Karpas-422 (cell line): ENCODE measurements around the gene ADAMTS7. TPM values are rescaled to one million over a fixed set of nuclear protein-coding genes. Genes with fewer than 3 reads are reported as not detected.
"Not testable (repeated sequence)": the region's sequence is repeated elsewhere in the genome, so short reads cannot be mapped to it uniquely, and the experiment has no call there.

Experiments
- DNase-seq: peaks from one replicate; pipeline ENCODE4 v3.0.0-alpha.2; 2015
- H2AFZ ChIP-seq: fragments of 200-600 bp; sonication (generic); 2 replicates; pipeline ENCODE4 v1.6.1; 2014; ENCODE audit warnings: antibody characterized with exemption, low read length, mixed read lengths
- H3K27ac ChIP-seq: fragments of 200-600 bp; sonication (generic); 2 replicates; pipeline ENCODE4 v1.5.1; 2014; ENCODE audit warnings: mild to moderate bottlenecking, low read length, moderate library complexity
- H3K27me3 ChIP-seq: fragments of 200-600 bp; sonication (generic); 2 replicates; pipeline ENCODE4 v1.6.1; 2014; ENCODE audit warnings: low read length, mixed read lengths
- H3K36me3 ChIP-seq: fragments of 200-600 bp; sonication (generic); 2 replicates; pipeline ENCODE4 v1.6.1; 2014; ENCODE audit warnings: low read length, mixed read lengths; ENCODE audit not compliant: insufficient read depth
- H3K4me1 ChIP-seq: fragments of 200-600 bp; sonication (generic); 2 replicates; pipeline ENCODE4 v1.6.1; 2014; ENCODE audit warnings: mild to moderate bottlenecking, low read length, mixed read lengths
- H3K4me2 ChIP-seq: fragments of 200-600 bp; sonication (generic); 2 replicates; pipeline ENCODE4 v1.6.1; 2014; ENCODE audit warnings: low read length, low read depth, mild to moderate bottlenecking; ENCODE audit not compliant: poor library complexity, severe bottlenecking
- H3K4me3 ChIP-seq: fragments of 200-600 bp; sonication (generic); 2 replicates; pipeline ENCODE4 v1.5.1; 2014; ENCODE audit warnings: mild to moderate bottlenecking, antibody characterized with exemption, low read length, mixed read lengths
- H3K79me2 ChIP-seq: fragments of 200-600 bp; sonication (generic); 2 replicates; pipeline ENCODE4 v1.6.1; 2014; ENCODE audit warnings: mild to moderate bottlenecking, low read length, mixed read lengths
- H3K9ac ChIP-seq: fragments of 200-600 bp; sonication (generic); 2 replicates; pipeline ENCODE4 v1.6.0; 2014; ENCODE audit warnings: low read length
- H3K9me2 ChIP-seq: fragments of 200-600 bp; sonication (generic), shearing (Covaris generic); replicated peaks from 2 replicates; pipeline ENCODE4 v1.6.0; 2014; ENCODE audit warnings: mild to moderate bottlenecking, low read length, moderate library complexity; ENCODE audit not compliant: insufficient read depth
- H3K9me3 ChIP-seq: fragments of 300-700, 200-600 bp; sonication (generic); 2 replicates; pipeline ENCODE4 v1.6.1; 2014; ENCODE audit warnings: low read length, mixed read lengths
- H4K20me1 ChIP-seq: fragments of 200-600 bp; sonication (generic); 2 replicates; pipeline ENCODE4 v1.6.1; 2014; ENCODE audit warnings: mild to moderate bottlenecking, antibody characterized with exemption, low read length, low read depth; ENCODE audit not compliant: insufficient read depth
- total RNA-seq: library from RNA; depleted of rRNA; stranded (reverse); fragments of >200 nt; shearing (Covaris generic); gene quantifications from 2 replicates; pipeline ENCODE4 v1.2.3, GENCODE V29; 2014; ENCODE audit warnings: low replicate concordance

Gene ADAMTS7
- total RNA-seq, 1 experiment from 2014 or later, result 0.75 TPM

DNA sequence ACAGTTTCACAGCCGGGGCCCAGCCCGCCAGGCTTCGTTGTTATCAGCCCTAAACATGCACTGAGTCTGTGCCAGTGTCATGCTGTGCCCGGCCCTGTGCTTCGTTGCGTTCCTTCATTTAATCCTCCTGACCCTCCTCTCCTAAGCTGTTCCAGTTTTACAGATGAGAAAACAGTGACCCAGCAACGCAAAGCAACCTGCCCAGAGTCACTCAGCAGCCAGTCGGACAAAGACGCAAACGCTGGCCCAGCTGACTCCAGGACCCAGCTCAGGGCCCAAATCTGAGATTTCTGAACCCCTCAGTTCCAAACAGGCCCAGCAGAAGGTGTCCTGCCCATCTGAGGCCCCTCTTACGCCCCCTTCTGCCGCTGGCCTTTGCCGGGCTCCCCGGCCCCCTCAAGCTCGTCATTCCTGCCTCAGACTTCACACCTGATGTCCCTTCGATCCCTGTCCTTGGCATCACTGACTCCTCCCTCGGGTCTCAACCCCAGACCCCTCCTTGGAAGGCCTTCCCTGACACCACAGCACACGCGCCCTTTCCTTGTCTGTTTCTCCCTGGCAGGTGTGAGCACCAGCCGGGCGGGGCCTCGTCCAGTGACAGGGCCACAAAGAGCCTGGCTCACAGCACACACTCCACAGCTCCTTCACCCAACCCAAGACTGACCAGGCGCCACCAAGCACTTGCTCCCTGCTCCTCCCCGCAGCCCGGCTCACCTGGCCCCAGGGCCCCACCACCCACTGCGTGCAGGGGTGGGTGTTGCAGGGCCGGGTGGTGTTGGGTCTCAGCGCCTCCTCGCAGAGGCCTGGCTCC is 48.1 kb downstream of the ADAMTS7 start:
- peaks cover 56% of the 10 kb centered on the region for H3K4me1 ChIP-seq
- no peaks in the 10 kb centered on the region for H3K36me3 ChIP-seq
- no peak overlapping the region for H3K9ac ChIP-seq
- no peaks in the 10 kb centered on the region for H3K9me2 ChIP-seq
- no peak overlapping the region for H2AFZ ChIP-seq
- no peak overlapping the region for H3K27ac ChIP-seq
- DNase-seq, result no peak
- H3K79me2 ChIP-seq, result no peaks in the 10 kb centered on the region
- H3K4me2 ChIP-seq, result no peak overlapping the region
- H3K4me3 ChIP-seq, result no peak overlapping the region
- H3K27me3 ChIP-seq, result no peaks in the 10 kb centered on the region
- H3K9me3 ChIP-seq, result no peaks in the 10 kb centered on the region
- H4K20me1 ChIP-seq, result no peaks in the 10 kb centered on the region

DNA sequence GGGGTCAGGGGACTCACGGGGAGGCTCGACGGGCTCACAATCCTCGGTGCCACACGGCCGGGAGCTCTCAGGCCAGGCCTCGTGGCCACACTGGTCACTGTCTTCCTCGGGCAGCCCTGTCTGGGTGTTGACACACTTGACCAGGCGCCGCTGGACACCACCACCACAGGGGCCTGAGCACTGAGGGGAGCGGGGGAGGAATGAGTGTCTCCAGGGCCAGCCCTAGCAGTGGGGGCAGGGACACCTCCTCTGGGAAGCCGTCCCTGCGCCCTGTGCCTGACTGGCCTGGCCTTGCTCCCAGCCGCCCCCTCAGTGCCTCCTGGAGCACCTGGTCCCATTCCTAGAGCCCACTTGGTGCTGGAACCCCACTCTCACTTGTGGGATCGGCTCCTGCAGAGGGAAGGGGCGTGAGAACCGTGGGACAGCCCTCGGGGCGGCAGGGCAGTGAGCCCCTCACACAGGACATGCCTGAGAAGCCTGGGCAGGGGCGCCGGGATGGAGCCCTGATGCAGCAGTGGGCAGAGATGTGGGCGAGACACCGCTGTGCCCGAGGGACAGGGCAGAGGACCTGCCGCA is 48.8 kb downstream of the ADAMTS7 start:
- H3K9me3 ChIP-seq, H4K20me1 ChIP-seq, H3K9ac ChIP-seq, H3K4me3 ChIP-seq, H3K79me2 ChIP-seq, H3K9me2 ChIP-seq, H2AFZ ChIP-seq, H3K27me3 ChIP-seq, DNase-seq, H3K27ac ChIP-seq, H3K4me2 ChIP-seq, H3K36me3 ChIP-seq: not testable (repeated sequence)
- H3K4me1 ChIP-seq, result peaks cover 63% of the 10 kb centered on the region

DNA sequence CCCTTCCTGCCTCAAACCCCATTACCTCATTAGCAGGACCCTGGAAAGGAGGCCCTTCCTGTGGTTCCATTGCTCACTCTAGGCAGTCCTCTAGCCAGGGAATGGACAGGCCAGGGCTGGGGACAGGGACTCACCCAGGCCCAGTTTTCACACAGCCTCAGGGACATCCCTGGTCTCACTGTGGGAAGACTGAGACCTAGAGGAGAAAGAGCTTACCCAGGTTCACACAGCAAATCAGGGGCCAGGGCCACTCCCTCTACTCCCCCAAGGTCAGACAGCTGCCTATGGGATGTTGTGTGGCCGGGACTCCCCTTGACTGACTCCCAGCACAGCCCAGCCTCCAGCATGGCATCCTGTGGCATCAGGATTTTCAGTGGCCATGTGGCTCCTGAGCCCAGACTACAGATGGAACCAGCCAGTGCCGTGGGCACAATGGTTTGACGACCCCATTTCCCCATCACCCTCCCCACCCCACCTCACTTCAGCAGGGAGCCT is 49.3 kb downstream of the ADAMTS7 start:
- no peak overlapping the region for H2AFZ ChIP-seq
- H3K27me3 ChIP-seq, result no peaks in the 10 kb centered on the region
- no peaks in the 10 kb centered on the region for H3K79me2 ChIP-seq
- H3K4me3 ChIP-seq, result no peak overlapping the region
- H4K20me1 ChIP-seq, result no peaks in the 10 kb centered on the region
- peak overlapping the region; percentile 31 for H3K4me2 ChIP-seq
- H3K27ac ChIP-seq, result peak overlapping the region; percentile 99
- peaks cover 68% of the 10 kb centered on the region for H3K4me1 ChIP-seq
- H3K9ac ChIP-seq, result peak overlapping the region; percentile 59
- H3K9me3 ChIP-seq, result no peaks in the 10 kb centered on the region
- H3K9me2 ChIP-seq, result no peaks in the 10 kb centered on the region
- H3K36me3 ChIP-seq, result no peaks in the 10 kb centered on the region
- DNase-seq, result peak; percentile 51

DNA sequence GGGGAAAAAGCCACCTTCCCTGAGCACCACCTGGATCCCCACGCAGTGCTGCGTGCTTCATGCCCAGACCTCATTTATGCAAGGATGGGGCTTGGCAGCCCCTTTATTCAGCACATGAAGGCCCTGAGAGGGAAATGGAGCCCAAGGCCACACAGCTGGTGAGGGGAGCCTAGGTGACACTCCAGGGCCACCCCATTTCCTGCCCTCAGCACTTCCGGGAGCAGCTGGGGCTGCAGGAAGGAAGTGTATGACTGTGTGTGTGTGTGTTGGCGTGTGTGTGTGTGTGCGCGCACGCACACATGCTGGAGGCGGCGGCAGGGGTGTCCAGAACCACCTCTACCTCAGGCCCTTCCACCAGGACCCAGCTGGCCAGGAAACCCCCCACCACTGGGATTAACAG is 49.8 kb downstream of the ADAMTS7 start:
- peak overlapping the region; percentile 59 for H3K9ac ChIP-seq
- H3K36me3 ChIP-seq, H3K27me3 ChIP-seq, H3K9me3 ChIP-seq, H2AFZ ChIP-seq, H3K9me2 ChIP-seq, H4K20me1 ChIP-seq, H3K79me2 ChIP-seq, H3K4me3 ChIP-seq: not testable (repeated sequence)
- H3K27ac ChIP-seq, result peak overlapping the region; percentile 99
- H3K4me1 ChIP-seq, result peaks cover 73% of the 10 kb centered on the region
- DNase-seq, result peak; percentile 93
- peak overlapping the region; percentile 44 for H3K4me2 ChIP-seq

DNA sequence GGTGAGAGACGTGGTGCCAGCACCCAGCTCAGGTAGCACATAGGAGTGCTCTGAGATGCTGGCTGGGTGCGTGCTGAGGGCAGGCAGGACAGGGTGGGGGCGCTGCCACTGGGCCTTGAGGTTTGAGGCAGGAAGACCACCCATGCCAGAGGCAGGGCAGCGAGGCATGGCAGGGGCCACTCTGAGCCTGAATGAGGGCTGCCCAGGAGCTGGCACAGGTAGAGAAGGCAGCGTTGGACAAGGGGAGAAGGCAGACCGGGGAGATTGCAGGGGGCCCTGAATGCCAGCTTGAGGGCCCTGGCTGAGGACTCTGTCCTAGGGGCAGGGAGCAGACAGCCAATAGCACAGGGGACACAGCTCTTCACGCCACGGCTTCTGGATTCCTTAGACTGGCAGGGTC is 50.2 kb downstream of the ADAMTS7 start:
- Histone ChIP-seq H3K9me2 (no peaks in the 10 kb centered on the region), H3K79me2 (no peaks in the 10 kb centered on the region), H4K20me1 (no peaks in the 10 kb centered on the region), H3K9ac (peak overlapping the region; percentile 59), H3K4me1 (peaks cover 77% of the 10 kb centered on the region), H2AFZ (no peak overlapping the region), H3K27me3 (no peaks in the 10 kb centered on the region), H3K9me3 (no peaks in the 10 kb centered on the region), H3K4me3 (no peak overlapping the region), H3K27ac (peak overlapping the region; percentile 99), H3K36me3 (no peaks in the 10 kb centered on the region), H3K4me2 (peak overlapping the region; percentile 44)
- peak; percentile 56 for DNase-seq

DNA sequence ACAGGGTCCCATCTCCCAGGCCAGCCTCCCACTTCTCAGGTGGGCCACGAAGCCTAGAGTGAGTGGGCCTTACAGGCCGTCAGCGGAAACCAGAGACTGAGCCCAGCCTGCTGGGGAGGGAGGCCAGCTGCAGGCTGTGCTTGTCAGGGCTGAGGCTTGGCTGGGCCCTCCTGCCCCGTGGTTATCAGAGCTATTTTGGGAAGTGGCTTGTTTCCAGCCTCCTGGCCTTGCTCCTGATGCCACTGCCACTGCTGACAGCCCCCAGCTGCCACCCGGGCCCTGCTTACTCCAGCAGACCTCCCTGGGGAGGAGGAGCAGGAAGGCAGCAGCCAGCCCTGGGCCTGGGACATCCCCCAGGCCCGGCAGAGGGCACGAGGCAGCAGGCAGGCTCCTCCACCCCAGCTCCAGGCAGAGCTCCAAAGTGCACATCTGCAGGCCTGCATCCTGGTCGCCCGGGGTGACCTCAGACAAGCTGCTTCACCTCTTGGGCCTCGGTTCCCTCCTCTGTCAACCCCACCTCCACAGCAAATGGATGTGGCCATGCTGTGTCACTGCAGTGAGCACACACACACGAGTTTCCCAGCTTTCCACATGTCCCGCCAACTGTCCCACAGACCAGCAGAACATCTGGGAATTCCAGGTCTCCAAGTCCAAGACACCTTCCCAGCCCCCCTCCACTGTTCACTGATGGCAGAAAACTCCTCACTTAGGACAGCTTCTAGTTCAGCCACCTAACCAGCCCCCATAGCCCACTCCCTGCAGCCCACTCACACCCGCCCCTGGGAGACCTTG is 51.0 kb downstream of the ADAMTS7 start:
- H3K4me2 ChIP-seq, result peak overlapping the region; percentile 79
- not testable (repeated sequence) for H2AFZ ChIP-seq, H3K4me3 ChIP-seq

GRCh38 chr15:78759361-78759998 is 51.8 kb downstream of the ADAMTS7 start:
- not testable (repeated sequence) for H3K79me2 ChIP-seq, H2AFZ ChIP-seq, H4K20me1 ChIP-seq, H3K27me3 ChIP-seq, H3K9me2 ChIP-seq, H3K9me3 ChIP-seq, H3K36me3 ChIP-seq, DNase-seq
- H3K9ac ChIP-seq, result peak overlapping the region; percentile 76
- H3K4me1 ChIP-seq, result peaks cover 77% of the 10 kb centered on the region
- H3K27ac ChIP-seq, result peak overlapping the region; percentile 99
- H3K4me2 ChIP-seq, result peak overlapping the region; percentile 79
- H3K4me3 ChIP-seq, result peak overlapping the region; percentile 20; the same call in 1 of the 2 replicates

More for the DNA sequence above, 51.0 kb downstream of the ADAMTS7 start:
- peak overlapping the region; percentile 99 for H3K27ac ChIP-seq
- H3K27me3 ChIP-seq, H3K79me2 ChIP-seq, H3K9me3 ChIP-seq, H3K9me2 ChIP-seq, H4K20me1 ChIP-seq, H3K36me3 ChIP-seq: not testable (repeated sequence)
- peak; percentile 82 for DNase-seq
- peaks cover 79% of the 10 kb centered on the region for H3K4me1 ChIP-seq
- H3K9ac ChIP-seq, result peak overlapping the region; percentile 76
